Neuronal stem cell (in vitro differentiated cells): ENCODE data around the gene SIN3B.
A peak's percentile ranks its signal among the peaks of the same experiment; 100 is the strongest.
"Not testable (repeated sequence)": the region's sequence is repeated elsewhere in the genome, so short reads cannot be mapped to it uniquely, and the experiment has no call there.

Experiments
- DNase-seq: peaks from one replicate; pipeline ENCODE4 v3.0.0-alpha.2; 2013; ENCODE audit warnings: low spot score
- H2AFZ ChIP-seq: one replicate; pipeline ENCODE4 v1.6.1; 2013; ENCODE audit warnings: mild to moderate bottlenecking, low read length, inconsistent platforms
- H2AK5ac ChIP-seq: 2 replicates; pipeline ENCODE4 v1.6.1; 2013; ENCODE audit warnings: low read depth, mild to moderate bottlenecking, inconsistent platforms, low read length, moderate library complexity, mixed read lengths
- H2BK120ac ChIP-seq: 2 replicates; pipeline ENCODE4 v1.6.1; 2013; ENCODE audit warnings: low read depth, mild to moderate bottlenecking, inconsistent platforms, low read length, moderate library complexity, mixed read lengths
- H2BK12ac ChIP-seq: one replicate; pipeline ENCODE4 v1.6.1; 2013; ENCODE audit warnings: low read length, inconsistent platforms
- H2BK15ac ChIP-seq: 2 replicates; pipeline ENCODE4 v1.6.1; 2013; ENCODE audit warnings: mild to moderate bottlenecking, low read length, inconsistent platforms, mixed read lengths
- H2BK5ac ChIP-seq: one replicate; pipeline ENCODE4 v1.6.1; 2013; ENCODE audit warnings: inconsistent platforms, mild to moderate bottlenecking, low read length, moderate library complexity
- H3K14ac ChIP-seq: one replicate; pipeline ENCODE4 v1.6.1; 2013; ENCODE audit warnings: low read length, inconsistent platforms
- H3K18ac ChIP-seq: 2 replicates; pipeline ENCODE4 v1.6.1; 2013; ENCODE audit warnings: low read length, inconsistent platforms
- H3K23ac ChIP-seq: 2 replicates; pipeline ENCODE4 v1.6.1; 2013; ENCODE audit warnings: low read depth, mild to moderate bottlenecking, mixed read lengths, low read length, inconsistent platforms; ENCODE audit not compliant: poor library complexity
- H3K27ac ChIP-seq: replicated peaks from 3 replicates; pipeline ENCODE4 v1.5.1; 2013; ENCODE audit warnings: low read length, inconsistent platforms
- H3K27me3 ChIP-seq, 3 experiments: 2 replicates each; pipeline ENCODE4 v1.6.1; 2013; ENCODE audit warnings: low read length in 3 of 3, mild to moderate bottlenecking in 2 of 3, inconsistent platforms in 1 of 3, low read depth in 1 of 3, mixed read lengths in 1 of 3, moderate library complexity in 1 of 3; ENCODE audit not compliant: control insufficient read depth in 3 of 3, insufficient read depth in 3 of 3
- H3K36me3 ChIP-seq, 2 donors: replicated peaks in 1 of 2; 2 replicates each; pipeline ENCODE4 v1.6.1; 2013; ENCODE audit warnings: low read length in 2 of 2; ENCODE audit not compliant: control insufficient read depth in 2 of 2, insufficient read depth in 2 of 2
- H3K4ac ChIP-seq: 2 replicates; pipeline ENCODE4 v1.6.1; 2013; ENCODE audit warnings: inconsistent platforms, mild to moderate bottlenecking, low read length, moderate library complexity
- H3K4me1 ChIP-seq, 2 donors: 1 replicate in 1 of 2; 2 replicates in 1 of 2; pipeline ENCODE4 v1.6.1; 2013; ENCODE audit warnings: low read length in 2 of 2, low read depth in 1 of 2; ENCODE audit not compliant: control insufficient read depth in 2 of 2, insufficient read depth in 1 of 2
- H3K4me2 ChIP-seq: one replicate; pipeline ENCODE4 v1.6.1; 2013; ENCODE audit warnings: mild to moderate bottlenecking, low read length, inconsistent platforms; ENCODE audit not compliant: insufficient read depth, poor library complexity, severe bottlenecking
- H3K4me3 ChIP-seq, 2 donors: 2 replicates each; pipeline ENCODE4 v1.5.1; 2013; ENCODE audit warnings: low read length in 2 of 2, mild to moderate bottlenecking in 2 of 2, inconsistent platforms in 1 of 2, moderate library complexity in 1 of 2
- H3K79me1 ChIP-seq: one replicate; pipeline ENCODE4 v1.6.1; 2013; ENCODE audit warnings: low read depth, mild to moderate bottlenecking, inconsistent platforms, low read length, moderate library complexity
- H3K9ac ChIP-seq: one replicate; pipeline ENCODE4 v1.6.1; 2013; ENCODE audit warnings: mild to moderate bottlenecking, low read depth, low read length, inconsistent platforms; ENCODE audit not compliant: poor library complexity
- H3K9me3 ChIP-seq, 2 donors: replicated peaks in 1 of 2; 2 replicates each; pipeline versions ENCODE3 to v1.6.1; 2013; ENCODE audit warnings: low read length in 2 of 2, mild to moderate bottlenecking in 2 of 2, inconsistent platforms in 1 of 2, low read depth in 1 of 2, mixed read lengths in 1 of 2, moderate library complexity in 1 of 2; ENCODE audit not compliant: control insufficient read depth in 2 of 2, insufficient read depth in 1 of 2
- H4K8ac ChIP-seq: one replicate; pipeline ENCODE4 v1.6.1; 2013; ENCODE audit warnings: low read depth, mild to moderate bottlenecking, inconsistent platforms, low read length, moderate library complexity
- H4K91ac ChIP-seq: one replicate; pipeline ENCODE4 v1.6.1; 2013; ENCODE audit warnings: low read length, low read depth, mild to moderate bottlenecking, inconsistent platforms; ENCODE audit not compliant: poor library complexity
- WGBS, 2 donors: extraction: QIAGEN DNeasy Blood & Tissue Kit; methylation state at CpG; one replicate each; pipeline ENCODE4 v1.1.7; 2013; ENCODE audit warnings: missing lambda C conversion rate in 2 of 2, mixed read lengths in 1 of 2; ENCODE audit not compliant: insufficient read length in 2 of 2, insufficient replicate concordance in 1 of 2; ENCODE audit errors: extremely low coverage in 2 of 2; 5-methylcytosine and 5-hydroxymethylcytosine counted together

The SIN3B gene

DNA sequence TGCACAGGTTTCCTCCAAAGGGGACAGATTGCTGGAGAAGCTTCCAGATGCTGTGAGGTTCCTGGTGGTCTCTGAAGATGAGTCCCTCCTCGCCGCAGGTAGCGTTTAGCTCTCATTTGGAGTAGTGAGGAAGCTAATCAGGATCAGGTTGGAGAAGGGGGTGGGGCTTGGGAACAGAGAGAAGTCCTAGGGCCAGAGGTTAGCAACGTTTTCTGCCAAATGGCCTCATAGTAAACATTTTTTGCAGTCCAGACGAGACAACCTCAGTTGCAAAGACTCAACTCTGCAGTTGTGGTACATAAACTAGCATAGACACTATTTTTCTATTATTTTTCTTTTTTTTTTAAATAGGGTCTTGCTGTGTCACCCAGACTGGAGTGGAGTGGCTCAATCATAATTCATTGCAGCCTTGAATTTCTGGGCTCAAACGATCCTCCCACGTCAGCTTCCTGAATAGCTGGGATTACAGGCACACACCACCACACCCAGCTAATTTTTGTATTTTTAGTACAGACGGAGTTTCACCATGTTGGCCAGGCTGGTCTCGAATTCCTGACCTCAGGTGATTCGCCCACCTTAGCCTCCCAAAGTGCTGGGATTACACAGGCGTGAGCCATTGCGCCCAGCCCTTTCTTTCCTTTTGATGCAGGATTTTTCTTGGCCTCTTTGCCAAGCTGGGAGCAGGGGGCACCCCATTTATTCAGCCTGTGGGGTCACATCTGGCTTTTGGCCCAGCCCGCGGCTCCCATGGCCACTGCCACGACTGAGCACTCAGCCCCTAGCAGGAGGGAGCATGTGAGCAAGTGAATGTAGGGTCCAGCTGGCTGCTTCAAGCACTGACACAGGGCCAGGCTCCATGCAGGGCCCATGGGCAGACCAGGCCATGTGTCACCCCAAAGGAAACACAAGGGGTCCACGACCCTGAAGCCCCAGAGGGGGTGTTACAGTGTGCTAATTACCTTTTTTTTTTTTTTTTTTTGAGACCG lies 34.4 kb upstream of the SIN3B start:
- H4K91ac ChIP-seq: no peak overlapping the region
- no peak overlapping the region for H2BK15ac ChIP-seq
- H3K79me1 ChIP-seq: no peaks in the 10 kb centered on the region
- no peaks in the 10 kb centered on the region for H3K27me3 ChIP-seq
- H3K9ac ChIP-seq: no peak overlapping the region
- H2BK5ac ChIP-seq: no peak overlapping the region
- no peak overlapping the region for H4K8ac ChIP-seq
- H3K4me3 ChIP-seq: no peak overlapping the region
- H3K4me1 ChIP-seq: no peaks in the 10 kb centered on the region
- no peak overlapping the region for H3K27ac ChIP-seq
- H3K23ac ChIP-seq: no peak overlapping the region
- no peak overlapping the region for H3K14ac ChIP-seq
- H3K4me2 ChIP-seq: no peak overlapping the region
- no peak overlapping the region for H2AFZ ChIP-seq
- H2AK5ac ChIP-seq: no peak overlapping the region
- no peaks in the 10 kb centered on the region for H3K36me3 ChIP-seq
- no peak overlapping the region for H2BK120ac ChIP-seq
- peak overlapping the region; percentile 2 for H3K18ac ChIP-seq
- no peak for DNase-seq
- no peak overlapping the region for H3K4ac ChIP-seq
- H2BK12ac ChIP-seq: no peak overlapping the region
- H3K9me3 ChIP-seq: peaks cover 5 to 7% of the 10 kb centered on the region in 2 donors
- no CpG with 5 or more reads among the region's 17 CpGs for WGBS, 2 donors

DNA sequence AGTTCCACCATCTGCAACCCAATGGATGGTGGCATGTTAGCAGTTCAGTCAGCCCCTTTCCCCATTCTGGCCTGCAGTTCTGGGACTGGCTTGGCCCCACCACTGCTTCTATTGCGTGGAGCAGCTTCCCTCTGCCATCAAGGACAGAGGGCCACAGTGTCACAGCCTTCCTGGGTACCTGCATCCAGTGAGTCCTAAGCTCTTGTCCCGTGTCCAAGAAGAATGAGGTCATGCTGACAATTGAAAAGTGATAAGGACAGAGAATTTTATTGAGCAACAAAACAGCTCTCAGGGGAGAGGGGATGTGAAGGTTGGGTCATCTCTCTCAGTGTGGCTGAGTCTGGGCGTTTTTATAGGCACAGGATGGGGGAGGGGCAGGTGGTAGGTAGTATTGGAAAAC lies 33.5 kb upstream of the SIN3B start:
- H3K23ac ChIP-seq: no peak overlapping the region
- WGBS, 2 donors: no CpG with 5 or more reads among the region's 3 CpGs
- H3K27ac ChIP-seq: no peak overlapping the region
- no peaks in the 10 kb centered on the region for H3K4me1 ChIP-seq
- no peak overlapping the region for H4K8ac ChIP-seq
- H3K9me3 ChIP-seq: peaks cover 5 to 7% of the 10 kb centered on the region in 2 donors
- H3K4ac ChIP-seq: no peak overlapping the region
- H2BK5ac ChIP-seq: no peak overlapping the region
- H2AFZ ChIP-seq: no peak overlapping the region
- H2AK5ac ChIP-seq: no peak overlapping the region
- H2BK15ac ChIP-seq: no peak overlapping the region
- H3K79me1 ChIP-seq: no peaks in the 10 kb centered on the region
- no peak overlapping the region for H3K4me2 ChIP-seq
- no peak overlapping the region for H2BK12ac ChIP-seq
- no peaks in the 10 kb centered on the region for H3K36me3 ChIP-seq
- DNase-seq: no peak
- H3K4me3 ChIP-seq: peak overlapping the region in 1 of 2 donors; percentile 67
- no peaks in the 10 kb centered on the region for H3K27me3 ChIP-seq
- no peak overlapping the region for H3K14ac ChIP-seq
- H3K18ac ChIP-seq: no peak overlapping the region
- no peak overlapping the region for H4K91ac ChIP-seq
- no peak overlapping the region for H2BK120ac ChIP-seq
- H3K9ac ChIP-seq: no peak overlapping the region

DNA sequence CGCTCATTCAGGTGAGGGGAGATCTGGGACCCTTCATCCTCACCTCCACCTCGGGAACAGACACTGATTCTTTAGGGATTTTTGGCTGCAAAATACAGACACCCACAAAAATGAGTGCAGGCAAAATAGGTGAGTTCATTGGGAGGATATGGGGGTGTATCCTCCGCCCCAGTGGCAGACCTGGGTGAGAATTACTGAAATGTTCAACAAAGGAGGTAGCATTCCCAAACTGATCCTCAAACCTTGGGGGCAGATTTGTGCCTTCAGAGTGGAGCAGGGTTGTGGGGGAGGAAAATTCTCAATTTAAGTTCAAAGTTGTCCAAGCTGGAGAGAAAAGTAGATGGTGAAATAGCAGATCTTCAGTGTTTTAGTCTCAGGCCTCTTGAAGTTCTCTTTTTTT lies 31.3 kb upstream of the SIN3B start:
- no peak overlapping the region for H3K4me2 ChIP-seq
- no CpG with 5 or more reads among the region's 3 CpGs for WGBS, 2 donors

DNA sequence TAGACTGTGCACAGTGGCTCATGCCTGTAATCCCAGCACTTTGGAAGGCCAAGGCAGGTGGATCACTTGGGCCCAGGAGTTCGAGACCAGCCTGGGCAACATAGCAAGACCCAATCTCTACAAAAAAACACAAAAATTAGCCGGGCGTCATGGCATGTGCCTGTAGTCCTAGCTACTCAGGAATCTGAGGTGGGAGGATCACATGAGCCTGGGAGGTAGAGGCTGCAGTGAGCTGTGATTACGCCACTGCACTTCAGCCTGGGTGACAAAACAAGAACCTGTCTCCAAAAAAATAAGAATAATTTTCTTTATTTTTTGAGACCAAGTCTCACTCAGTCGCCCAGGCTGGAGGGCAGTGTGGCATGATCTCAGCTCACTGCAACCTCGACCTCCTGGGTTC lies 30.9 kb upstream of the SIN3B start:
- H3K79me1 ChIP-seq, H3K27me3 ChIP-seq, H4K91ac ChIP-seq, H3K9me3 ChIP-seq, H2BK5ac ChIP-seq, H4K8ac ChIP-seq, H2AK5ac ChIP-seq, H3K23ac ChIP-seq, H2BK120ac ChIP-seq, H2BK12ac ChIP-seq, H3K4me2 ChIP-seq, DNase-seq, H3K4me3 ChIP-seq, H3K27ac ChIP-seq, H2BK15ac ChIP-seq, H3K36me3 ChIP-seq, H3K18ac ChIP-seq, H3K4me1 ChIP-seq, H3K14ac ChIP-seq, H3K4ac ChIP-seq, H2AFZ ChIP-seq, H3K9ac ChIP-seq: not testable (repeated sequence)
- no CpG with 5 or more reads among the region's 6 CpGs for WGBS, 2 donors

More for the DNA sequence above, 31.3 kb upstream of the SIN3B start:
- Histone ChIP-seq H2AFZ (no peak overlapping the region), H3K23ac (no peak overlapping the region), H3K9me3 (peaks cover 5 to 6% of the 10 kb centered on the region in 2 donors), H3K79me1 (no peaks in the 10 kb centered on the region), H4K91ac (no peak overlapping the region), H2BK12ac (no peak overlapping the region), H3K18ac (no peak overlapping the region), H2BK120ac (no peak overlapping the region), H2BK15ac (no peak overlapping the region), H2AK5ac (no peak overlapping the region), H3K14ac (no peak overlapping the region), H3K4ac (no peak overlapping the region), H3K4me3 (no peak overlapping the region), H3K27ac (no peak overlapping the region), H3K9ac (no peak overlapping the region), H3K4me1 (no peaks in the 10 kb centered on the region), H4K8ac (no peak overlapping the region), H3K27me3 (no peaks in the 10 kb centered on the region), H2BK5ac (no peak overlapping the region), H3K36me3 (no peaks in the 10 kb centered on the region)
- no peak for DNase-seq
